B cell (primary cell): ENCODE results near the gene MPEG1. TPM values are rescaled to one million over a fixed set of nuclear protein-coding genes. Genes with fewer than 3 reads are reported as not detected.

Experiments
- ATAC-seq: fragments of 200-7000 bp; cut with Tn5 transposase; one replicate; pipeline ENCODE4 v1.10.0; 2021; ENCODE audit warnings: low read depth, mild to moderate bottlenecking, moderate number of reproducible peaks, moderate library complexity
- CTCF ChIA-PET: fragments of 350-600 bp; sonication (Branson Sonifier 250); formaldehyde crosslinking; loops from one replicate; lab custom pipeline; 2021; ENCODE audit warnings: antibody characterized with exemption, inconsistent platforms; lab: Charles Lee
- POLR2A ChIA-PET: fragments of 350-600 bp; sonication (Branson Sonifier 250); formaldehyde crosslinking; loops from one replicate; lab custom pipeline; 2021; ENCODE audit warnings: antibody characterized with exemption; lab: Charles Lee
- DNase-seq: peaks from one replicate; pipeline ENCODE4 v3.0.0; 2013
- H2AFZ ChIP-seq: 2 replicates; pipeline ENCODE4 v1.6.1; 2012; ENCODE audit warnings: mild to moderate bottlenecking, low read depth, low read length; ENCODE audit not compliant: insufficient read depth, poor library complexity, severe bottlenecking
- H3K27ac ChIP-seq, 2 donors: 1 replicate in 1 of 2; 2 replicates in 1 of 2; pipeline ENCODE4 v1.5.1; 2012 to 2013; ENCODE audit warnings: low read length in 2 of 2, mild to moderate bottlenecking in 2 of 2, moderate library complexity in 1 of 2
- H3K27me3 ChIP-seq, 4 experiments: fragments of 200-600 bp in 1 of 4; sonication (generic) in 1 of 4; replicated peaks in 1 of 4; 1 replicate in 2 of 4; 2 replicates in 2 of 4; pipeline versions ENCODE4 v1.6.1 to v1.7.0; 2013 to 2016; ENCODE audit warnings: low read length in 3 of 4, mild to moderate bottlenecking in 2 of 4, mixed read lengths in 1 of 4, moderate library complexity in 1 of 4; ENCODE audit not compliant: insufficient read depth in 4 of 4, control insufficient read depth in 3 of 4; ENCODE audit errors: control extremely low read depth in 1 of 4
- H3K36me3 ChIP-seq, 2 experiments: replicated peaks in 1 of 2; 1 replicate in 1 of 2; 2 replicates in 1 of 2; pipeline versions ENCODE4 v1.6.1 to v1.7.1; 2013; ENCODE audit warnings: low read length in 1 of 2; ENCODE audit not compliant: insufficient read depth in 2 of 2, control insufficient read depth in 1 of 2; ENCODE audit errors: control extremely low read depth in 1 of 2, extremely low read depth in 1 of 2
- H3K4me1 ChIP-seq, 2 donors: fragments of 200-600 bp in 1 of 2; sonication (generic) in 1 of 2; 1 replicate in 1 of 2; 2 replicates in 1 of 2; pipeline versions ENCODE4 v1.5.1 to v1.6.1; 2013 to 2017; ENCODE audit warnings: low read length in 2 of 2; ENCODE audit not compliant: control insufficient read depth in 2 of 2, insufficient read depth in 2 of 2
- H3K4me2 ChIP-seq: replicated peaks from 2 replicates; pipeline ENCODE3; 2012; ENCODE audit warnings: mild to moderate bottlenecking, low read depth, low read length; ENCODE audit not compliant: poor library complexity, severe bottlenecking
- H3K4me3 ChIP-seq, 5 experiments: fragments of 200-600 bp in 1 of 5; sonication (generic) in 1 of 5; 1 replicate in 3 of 5; 2 replicates in 2 of 5; pipeline versions ENCODE4 v1.5.1 to v1.7.0; 2011 to 2016; ENCODE audit warnings: low read length in 4 of 5, mild to moderate bottlenecking in 4 of 5, low read depth in 2 of 5, control low read depth in 1 of 5, moderate library complexity in 1 of 5; ENCODE audit not compliant: insufficient read depth in 1 of 5; ENCODE audit errors: control extremely low read depth in 1 of 5, extremely low read depth in 1 of 5
- H3K79me2 ChIP-seq: fragments of 200-600 bp; sonication (generic); one replicate; pipeline ENCODE4 v1.6.0; 2016; ENCODE audit warnings: low read length; ENCODE audit not compliant: control insufficient read depth, insufficient read depth
- H3K9ac ChIP-seq: fragments of 200-600 bp; sonication (generic); 2 replicates; pipeline ENCODE4 v1.6.1; 2017; ENCODE audit warnings: mild to moderate bottlenecking, low read length, moderate library complexity
- H3K9me3 ChIP-seq, 3 donors: one replicate each; pipeline versions ENCODE4 v1.6.1 to v1.7.1; 2013; ENCODE audit warnings: low read length in 2 of 3; ENCODE audit not compliant: control insufficient read depth in 2 of 3, insufficient read depth in 1 of 3; ENCODE audit errors: control extremely low read depth in 1 of 3
- H4K20me1 ChIP-seq: 2 replicates; pipeline ENCODE4 v1.6.0; 2012; ENCODE audit warnings: mild to moderate bottlenecking, low read length; ENCODE audit not compliant: insufficient read depth, control insufficient read depth, poor library complexity, severe bottlenecking
- H3K27ac Mint-ChIP-seq: one replicate; pipeline ENCODE4 v1.8.0; 2021; ENCODE audit warnings: mixed read lengths
- H3K27me3 Mint-ChIP-seq: one replicate; pipeline ENCODE4 v1.8.0; 2021; ENCODE audit warnings: mixed read lengths
- H3K4me1 Mint-ChIP-seq: one replicate; pipeline ENCODE4 v1.8.0; 2021; ENCODE audit warnings: mixed read lengths
- H3K4me3 Mint-ChIP-seq: one replicate; pipeline ENCODE4 v1.8.0; 2021; ENCODE audit warnings: mixed read lengths
- H3K9me3 Mint-ChIP-seq: one replicate; pipeline ENCODE4 v1.8.0; 2022; ENCODE audit warnings: mixed read lengths; ENCODE audit not compliant: insufficient read depth
- EZH2 ChIP-seq: IDR thresholded peaks from 2 replicates; pipeline ENCODE4 v1.6.1; 2012; ENCODE audit warnings: borderline replicate concordance, low read depth, mild to moderate bottlenecking, moderate library complexity, low read length; ENCODE audit not compliant: insufficient read depth, poor library complexity, severe bottlenecking
- WGBS: methylation state at CpG from one replicate; pipeline ENCODE4 v1.1.5; 2013; ENCODE audit warnings: missing lambda C conversion rate; ENCODE audit not compliant: insufficient coverage; 5-methylcytosine and 5-hydroxymethylcytosine counted together
- intact Hi-C: fragments of 100-400 bp; cut with micrococcal nuclease; formaldehyde crosslinking; loops from one replicate; pipeline ENCODE4 v1.10.0; 2022
- polyA plus RNA-seq: library from polyadenylated mRNA; depleted of rRNA; stranded (reverse); fragments of >200 nt; gene quantifications from 2 replicates; pipeline ENCODE4 v1.2.3, GENCODE V29; 2012
- total RNA-seq, 2 donors: library from RNA; stranded (reverse); fragments of 120-200 nt in 1 of 2; gene quantifications; 1 replicate in 1 of 2; 2 replicates in 1 of 2; pipeline versions ENCODE4 v1.2.3 to v1.2.4, GENCODE V29; 2013 to 2022
- TF ChIP-seq, protein P1 (sequence below): fragments of 200-600 bp; IDR thresholded peaks from one replicate; pipeline ENCODE4 v1.8.0; 2022; ENCODE audit warnings: antibody characterized with exemption, mild to moderate bottlenecking

The MPEG1 gene
- total and polyA plus RNA-seq, 2 donors (not counting 1 experiment from before 2014, with no cell fraction given): 27.7 to 151 TPM

DNA sequence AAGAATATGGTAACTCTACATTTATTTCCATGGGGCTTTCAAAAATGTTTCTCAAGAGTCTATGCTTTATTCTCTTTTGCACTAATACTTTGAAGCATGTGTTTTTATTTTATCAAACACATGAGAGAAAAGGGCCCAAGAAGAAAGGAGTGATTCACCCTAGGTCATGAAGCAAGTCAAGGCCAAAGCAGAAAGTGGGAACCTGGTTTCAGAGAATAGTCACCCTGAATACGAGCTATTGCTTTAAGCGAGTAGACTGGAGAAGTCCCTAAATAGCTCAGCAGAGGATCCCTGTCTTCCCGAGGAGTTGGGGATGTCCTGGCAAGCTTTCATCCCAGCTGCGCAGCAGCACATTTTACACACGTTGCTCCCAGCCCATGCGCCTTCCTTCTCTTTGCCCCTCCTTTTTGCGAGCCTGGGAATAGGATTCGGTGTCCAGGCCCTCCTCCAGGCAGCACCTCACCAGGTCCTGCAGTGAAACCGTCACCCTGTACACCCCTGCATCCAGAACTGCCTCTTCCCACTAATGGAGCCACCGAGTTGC lies 19.1 kb downstream of the MPEG1 start:
- peaks cover under 1% of the 10 kb centered on the region for H4K20me1 ChIP-seq
- H3K27ac ChIP-seq: no peak overlapping the region
- H2AFZ ChIP-seq: no peak overlapping the region
- peaks cover 36% of the 10 kb centered on the region for H3K4me1 Mint-ChIP-seq
- ATAC-seq (no peak), DNase-seq (no peak)
- CTCF ChIA-PET: interaction anchor here (0.6 to 18.8 kb wide), 9 partner anchors 8 to 237 kb away, joined by 4 to 215 read pairs (median 6); partner anchors contain the start of gene DTX4
- peaks cover 0 to 4% (median 0%) of the 10 kb centered on the region in 3 donors for H3K9me3 ChIP-seq
- WGBS: 97% methylated on average over 10 of the region's 10 CpGs
- no peaks in the 10 kb centered on the region for H3K27me3 ChIP-seq
- TF ChIP-seq, protein P1, sequence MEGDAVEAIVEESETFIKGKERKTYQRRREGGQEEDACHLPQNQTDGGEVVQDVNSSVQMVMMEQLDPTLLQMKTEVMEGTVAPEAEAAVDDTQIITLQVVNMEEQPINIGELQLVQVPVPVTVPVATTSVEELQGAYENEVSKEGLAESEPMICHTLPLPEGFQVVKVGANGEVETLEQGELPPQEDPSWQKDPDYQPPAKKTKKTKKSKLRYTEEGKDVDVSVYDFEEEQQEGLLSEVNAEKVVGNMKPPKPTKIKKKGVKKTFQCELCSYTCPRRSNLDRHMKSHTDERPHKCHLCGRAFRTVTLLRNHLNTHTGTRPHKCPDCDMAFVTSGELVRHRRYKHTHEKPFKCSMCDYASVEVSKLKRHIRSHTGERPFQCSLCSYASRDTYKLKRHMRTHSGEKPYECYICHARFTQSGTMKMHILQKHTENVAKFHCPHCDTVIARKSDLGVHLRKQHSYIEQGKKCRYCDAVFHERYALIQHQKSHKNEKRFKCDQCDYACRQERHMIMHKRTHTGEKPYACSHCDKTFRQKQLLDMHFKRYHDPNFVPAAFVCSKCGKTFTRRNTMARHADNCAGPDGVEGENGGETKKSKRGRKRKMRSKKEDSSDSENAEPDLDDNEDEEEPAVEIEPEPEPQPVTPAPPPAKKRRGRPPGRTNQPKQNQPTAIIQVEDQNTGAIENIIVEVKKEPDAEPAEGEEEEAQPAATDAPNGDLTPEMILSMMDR: no peak
- no peak for TF ChIP-seq EZH2
- H3K27me3 Mint-ChIP-seq: no peaks in the 10 kb centered on the region
- H3K4me3 Mint-ChIP-seq: no peak overlapping the region
- no peak overlapping the region for H3K4me3 ChIP-seq
- H3K36me3 ChIP-seq: peaks cover 2 to 78% of the 10 kb centered on the region in 2 experiments
- POLR2A ChIA-PET: interaction anchor here (0.9 kb wide), 1 partner anchor 10 kb away, joined by 3 read pairs; no protein-coding TSS in a partner anchor
- no peaks in the 10 kb centered on the region for H3K9me3 Mint-ChIP-seq
- peaks cover 3% of the 10 kb centered on the region for H3K79me2 ChIP-seq
- H3K4me1 ChIP-seq: peaks cover 19 to 27% of the 10 kb centered on the region in 2 donors
- intact Hi-C loops: no loop called here
- no peak overlapping the region for H3K4me2 ChIP-seq
- no peak overlapping the region for H3K9ac ChIP-seq
- H3K27ac Mint-ChIP-seq: no peak overlapping the region

DNA sequence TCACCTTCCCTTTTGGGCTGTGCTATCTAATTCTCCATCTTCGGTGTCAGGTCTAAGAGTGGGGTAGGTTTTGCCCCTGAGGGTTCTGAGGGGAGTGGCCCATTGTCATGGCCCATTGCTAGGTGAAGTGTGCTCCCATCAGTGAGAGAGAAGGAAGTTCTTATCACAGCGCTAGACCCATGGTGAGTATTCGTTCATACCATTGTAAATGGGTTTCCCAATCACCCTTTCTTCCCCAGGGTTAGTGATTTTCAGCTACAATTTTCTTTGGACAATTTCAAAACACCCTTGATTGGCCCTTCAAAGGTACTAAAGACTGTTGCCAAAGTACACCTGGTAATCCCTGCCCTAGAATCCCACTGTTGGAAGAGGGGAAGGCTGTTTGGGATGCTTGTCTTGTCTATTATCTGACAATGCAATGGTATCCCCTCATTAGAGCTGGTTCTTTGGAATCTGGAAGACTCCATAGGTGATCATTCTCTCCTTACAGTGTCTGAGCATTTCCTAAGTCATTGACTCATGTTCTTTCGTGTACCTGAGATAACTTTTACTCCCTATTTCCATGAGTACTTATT lies 20.2 kb downstream of the MPEG1 start:
- ATAC-seq (no peak), DNase-seq (no peak)
- 100% methylated on average over 2 of the region's 4 CpGs for WGBS
- H3K4me2 ChIP-seq: no peak overlapping the region
- H3K9me3 Mint-ChIP-seq: no peaks in the 10 kb centered on the region
- peaks cover 25% of the 10 kb centered on the region for H3K4me1 Mint-ChIP-seq
- ChIA-PET POLR2A (no interaction called here), CTCF (interaction anchor here (0.9 to 18.8 kb wide), 8 partner anchors 10 to 238 kb away, joined by 3 to 215 read pairs (median 4); partner anchors contain the start of gene DTX4)
- H3K4me1 ChIP-seq: peaks cover 12 to 16% of the 10 kb centered on the region in 2 donors
- peaks cover 2 to 86% of the 10 kb centered on the region in 2 experiments for H3K36me3 ChIP-seq
- H2AFZ ChIP-seq: no peak overlapping the region
- H3K4me3 Mint-ChIP-seq: no peak overlapping the region
- peaks cover 12% of the 10 kb centered on the region for H4K20me1 ChIP-seq
- no peaks in the 10 kb centered on the region for H3K27me3 ChIP-seq
- H3K9me3 ChIP-seq: peaks cover 0 to 4% (median 0%) of the 10 kb centered on the region in 3 donors
- H3K9ac ChIP-seq: no peak overlapping the region
- peaks cover 12% of the 10 kb centered on the region for H3K79me2 ChIP-seq
- H3K27ac Mint-ChIP-seq: no peak overlapping the region
- no peak overlapping the region for H3K27ac ChIP-seq
- no peak overlapping the region for H3K4me3 ChIP-seq
- no peaks in the 10 kb centered on the region for H3K27me3 Mint-ChIP-seq
- intact Hi-C loops: no loop called here
- no peak for TF ChIP-seq EZH2
- TF ChIP-seq, protein P1: no peak
